ENCODE measurements around the gene SLAIN2.

GRCh38 chr4:48431401-48431800, 90.1 kb downstream of the SLAIN2 start:
- TF ChIP-seq, protein P1, sequence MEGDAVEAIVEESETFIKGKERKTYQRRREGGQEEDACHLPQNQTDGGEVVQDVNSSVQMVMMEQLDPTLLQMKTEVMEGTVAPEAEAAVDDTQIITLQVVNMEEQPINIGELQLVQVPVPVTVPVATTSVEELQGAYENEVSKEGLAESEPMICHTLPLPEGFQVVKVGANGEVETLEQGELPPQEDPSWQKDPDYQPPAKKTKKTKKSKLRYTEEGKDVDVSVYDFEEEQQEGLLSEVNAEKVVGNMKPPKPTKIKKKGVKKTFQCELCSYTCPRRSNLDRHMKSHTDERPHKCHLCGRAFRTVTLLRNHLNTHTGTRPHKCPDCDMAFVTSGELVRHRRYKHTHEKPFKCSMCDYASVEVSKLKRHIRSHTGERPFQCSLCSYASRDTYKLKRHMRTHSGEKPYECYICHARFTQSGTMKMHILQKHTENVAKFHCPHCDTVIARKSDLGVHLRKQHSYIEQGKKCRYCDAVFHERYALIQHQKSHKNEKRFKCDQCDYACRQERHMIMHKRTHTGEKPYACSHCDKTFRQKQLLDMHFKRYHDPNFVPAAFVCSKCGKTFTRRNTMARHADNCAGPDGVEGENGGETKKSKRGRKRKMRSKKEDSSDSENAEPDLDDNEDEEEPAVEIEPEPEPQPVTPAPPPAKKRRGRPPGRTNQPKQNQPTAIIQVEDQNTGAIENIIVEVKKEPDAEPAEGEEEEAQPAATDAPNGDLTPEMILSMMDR (IDR thresholded peaks at IDR 0.05), result no peak
- TF ChIP-seq FOXP4 (CRISPR knock-in tag; IDR thresholded peaks at IDR 0.05) (no peak), ZNF232 (CRISPR knock-in tag; IDR thresholded peaks at IDR 0.05) (no peak), ZNF121 (CRISPR knock-in tag; IDR thresholded peaks at IDR 0.05) (no peak), ETV6 (CRISPR knock-in tag; IDR thresholded peaks at IDR 0.05) (no peak), ZNF512 (CRISPR knock-in tag; IDR thresholded peaks at IDR 0.05; ENCODE audit: borderline replicate concordance) (no peak)
